Vagina (tissue), 2 donors: ENCODE results near the gene SLFN11. TPM values are rescaled to one million over a fixed set of nuclear protein-coding genes. Genes with fewer than 3 reads are reported as not detected.

Experiments used
- DNase-seq, 2 donors: peaks; one replicate each; pipeline ENCODE4 v3.0.0-alpha.2; 2017; ENCODE audit errors: extremely low spot score in 2 of 2
- H3K27ac ChIP-seq: fragments of 200-600 bp; sonication (generic); one replicate; pipeline ENCODE4 v1.5.1; 2019
- H3K27me3 ChIP-seq: fragments of 200-600 bp; sonication (generic); one replicate; pipeline ENCODE4 v1.5.1; 2019
- H3K36me3 ChIP-seq, 2 donors: fragments of 200-600 bp; sonication (generic); one replicate each; pipeline ENCODE4 v1.5.1; 2017 to 2019
- H3K4me1 ChIP-seq: fragments of 200-600 bp; sonication (generic); one replicate; pipeline ENCODE4 v1.5.1; 2019
- H3K4me3 ChIP-seq, 2 donors: fragments of 200-600 bp; sonication (generic); 1 replicate in 1 of 2; 2 replicates in 1 of 2; pipeline ENCODE4 v1.5.1; 2016 to 2019
- H3K9me3 ChIP-seq: fragments of 200-600 bp; sonication (generic); one replicate; pipeline ENCODE4 v1.5.1; 2019
- POLR2A ChIP-seq, 2 donors: fragments of 450-650 bp; IDR thresholded peaks; one replicate each; pipeline ENCODE4 v1.6.1; 2017; ENCODE audit warnings: antibody characterized with exemption in 2 of 2, mild to moderate bottlenecking in 2 of 2, moderate library complexity in 2 of 2
- POLR2AphosphoS5 ChIP-seq, 2 donors: sonication (generic); formaldehyde crosslinking; IDR thresholded peaks; one replicate each; pipeline ENCODE4 v1.9.0; 2017; ENCODE audit warnings: antibody characterized with exemption in 2 of 2, mild to moderate bottlenecking in 2 of 2, low read depth in 1 of 2; ENCODE audit not compliant: insufficient read depth in 1 of 2
- intact Hi-C: fragments of 100-400 bp; cut with DNase I; formaldehyde crosslinking; loops from one replicate; pipeline ENCODE4 v1.15.1; 2023
- total RNA-seq: library from RNA; depleted of rRNA; stranded (reverse); fragments of >200 nt; gene quantifications from one replicate; pipeline ENCODE4 v1.2.3, GENCODE V29; 2016
- TF ChIP-seq, protein P1 (sequence below), 3 experiments: fragments of 450-650 bp in 2 of 3; fragments of 200-600 bp in 1 of 3; sonication (generic) in 1 of 3; IDR thresholded peaks; one replicate each; pipeline ENCODE4 v1.5.1; 2017 to 2019; ENCODE audit warnings: antibody characterized with exemption in 3 of 3, mild to moderate bottlenecking in 2 of 3, moderate library complexity in 2 of 3

The SLFN11 gene
- total RNA-seq, 1 donor from 2014 or later: 21.1 TPM

DNA sequence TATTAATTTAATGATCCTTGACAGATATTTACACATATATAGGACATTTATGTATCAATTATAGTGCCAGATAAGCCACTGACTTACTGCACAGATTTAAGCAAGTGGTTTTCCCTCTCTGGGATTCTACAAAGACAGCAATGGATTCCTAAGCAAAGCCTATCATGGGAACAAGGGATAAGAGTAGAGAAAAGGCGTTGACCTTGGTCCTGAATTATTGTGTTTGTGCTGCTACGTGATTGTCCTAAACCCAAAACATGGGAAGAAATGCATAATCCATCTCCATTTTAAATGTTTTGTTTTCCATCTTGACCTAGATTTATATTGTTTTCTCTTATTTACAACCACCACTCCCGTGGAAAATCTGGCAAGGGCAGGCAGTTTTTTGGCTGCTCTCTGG lies 14.0 kb downstream of the SLFN11 start:
- H3K27ac ChIP-seq: no peak overlapping the region
- peaks cover 8% of the 10 kb centered on the region for H3K4me1 ChIP-seq
- H3K9me3 ChIP-seq: no peaks in the 10 kb centered on the region
- no peak for DNase-seq
- no peaks in the 10 kb centered on the region for H3K27me3 ChIP-seq
- TF ChIP-seq, protein P1, sequence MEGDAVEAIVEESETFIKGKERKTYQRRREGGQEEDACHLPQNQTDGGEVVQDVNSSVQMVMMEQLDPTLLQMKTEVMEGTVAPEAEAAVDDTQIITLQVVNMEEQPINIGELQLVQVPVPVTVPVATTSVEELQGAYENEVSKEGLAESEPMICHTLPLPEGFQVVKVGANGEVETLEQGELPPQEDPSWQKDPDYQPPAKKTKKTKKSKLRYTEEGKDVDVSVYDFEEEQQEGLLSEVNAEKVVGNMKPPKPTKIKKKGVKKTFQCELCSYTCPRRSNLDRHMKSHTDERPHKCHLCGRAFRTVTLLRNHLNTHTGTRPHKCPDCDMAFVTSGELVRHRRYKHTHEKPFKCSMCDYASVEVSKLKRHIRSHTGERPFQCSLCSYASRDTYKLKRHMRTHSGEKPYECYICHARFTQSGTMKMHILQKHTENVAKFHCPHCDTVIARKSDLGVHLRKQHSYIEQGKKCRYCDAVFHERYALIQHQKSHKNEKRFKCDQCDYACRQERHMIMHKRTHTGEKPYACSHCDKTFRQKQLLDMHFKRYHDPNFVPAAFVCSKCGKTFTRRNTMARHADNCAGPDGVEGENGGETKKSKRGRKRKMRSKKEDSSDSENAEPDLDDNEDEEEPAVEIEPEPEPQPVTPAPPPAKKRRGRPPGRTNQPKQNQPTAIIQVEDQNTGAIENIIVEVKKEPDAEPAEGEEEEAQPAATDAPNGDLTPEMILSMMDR (IDR thresholded peaks at IDR 0.05): no peak
- intact Hi-C loops: no loop called here
- H3K4me3 ChIP-seq: no peak overlapping the region
- peaks cover 0 to 31% of the 10 kb centered on the region in 2 donors for H3K36me3 ChIP-seq

DNA sequence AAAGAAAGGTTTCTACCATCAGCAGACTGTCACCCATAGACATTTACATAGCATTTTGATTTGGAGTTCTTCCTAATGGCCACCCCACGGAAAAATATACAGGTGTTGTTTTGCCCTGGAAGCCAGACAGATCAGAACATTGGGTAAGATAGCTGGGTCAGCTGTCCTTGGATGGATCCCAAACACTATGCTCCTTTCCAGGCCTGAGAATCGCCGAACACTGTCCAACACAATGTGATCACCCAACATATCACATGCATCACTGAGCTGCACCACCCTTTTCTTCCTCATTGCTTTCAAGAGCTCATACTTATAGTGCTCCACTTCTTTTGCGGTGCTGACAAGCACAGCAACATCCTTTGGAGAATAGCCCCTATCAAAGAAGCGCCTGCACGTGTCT lies 21.1 kb downstream of the SLFN11 start:
- intact Hi-C loops: no loop called here
- H3K9me3 ChIP-seq: no peaks in the 10 kb centered on the region
- H3K27ac ChIP-seq: no peak overlapping the region

DNA sequence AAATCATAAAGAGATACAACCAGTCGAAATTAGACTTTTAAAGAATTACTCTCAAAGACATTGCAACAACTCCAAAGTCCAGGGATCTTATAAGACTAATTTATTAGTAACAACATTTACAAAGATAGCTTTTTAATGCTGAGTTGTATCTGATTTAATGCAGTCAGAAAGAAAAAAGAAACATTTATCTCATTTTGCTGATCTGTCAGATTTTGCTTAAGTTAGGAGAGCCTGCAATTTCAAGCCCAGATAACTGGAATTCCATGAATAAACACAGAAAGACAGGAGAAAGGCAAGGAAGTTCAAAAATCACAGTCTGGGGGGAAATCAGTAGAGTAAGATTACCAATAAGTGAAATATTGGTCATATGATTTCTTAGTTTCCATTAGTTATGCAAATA lies 22.9 kb downstream of the SLFN11 start:
- intact Hi-C loops: no loop called here
- no peak for TF ChIP-seq POLR2AphosphoS5 (IDR thresholded peaks at IDR 0.05; ENCODE audit: insufficient read depth in 1 of 2, low read depth in 1 of 2)
- TF ChIP-seq POLR2A (IDR thresholded peaks at IDR 0.05): no peak
- TF ChIP-seq, protein P1 (IDR thresholded peaks at IDR 0.05): no peak
- H3K4me1 ChIP-seq: peaks cover 16% of the 10 kb centered on the region
- H3K4me3 ChIP-seq: no peak overlapping the region
- H3K9me3 ChIP-seq: no peaks in the 10 kb centered on the region
- no peak for DNase-seq
- H3K36me3 ChIP-seq: peaks cover 0 to 22% of the 10 kb centered on the region in 2 donors
- H3K27me3 ChIP-seq: no peaks in the 10 kb centered on the region
- H3K27ac ChIP-seq: no peak overlapping the region

More for the DNA sequence above, 21.1 kb downstream of the SLFN11 start:
- no peak overlapping the region for H3K4me3 ChIP-seq
- TF ChIP-seq POLR2AphosphoS5 (IDR thresholded peaks at IDR 0.05; ENCODE audit: insufficient read depth in 1 of 2, low read depth in 1 of 2) (no peak), POLR2A (IDR thresholded peaks at IDR 0.05) (no peak)
- TF ChIP-seq, protein P1 (IDR thresholded peaks at IDR 0.05): no peak
- DNase-seq: no peak
- H3K36me3 ChIP-seq: peaks cover 0 to 27% of the 10 kb centered on the region in 2 donors
- no peaks in the 10 kb centered on the region for H3K27me3 ChIP-seq
- no peaks in the 10 kb centered on the region for H3K4me1 ChIP-seq

DNA sequence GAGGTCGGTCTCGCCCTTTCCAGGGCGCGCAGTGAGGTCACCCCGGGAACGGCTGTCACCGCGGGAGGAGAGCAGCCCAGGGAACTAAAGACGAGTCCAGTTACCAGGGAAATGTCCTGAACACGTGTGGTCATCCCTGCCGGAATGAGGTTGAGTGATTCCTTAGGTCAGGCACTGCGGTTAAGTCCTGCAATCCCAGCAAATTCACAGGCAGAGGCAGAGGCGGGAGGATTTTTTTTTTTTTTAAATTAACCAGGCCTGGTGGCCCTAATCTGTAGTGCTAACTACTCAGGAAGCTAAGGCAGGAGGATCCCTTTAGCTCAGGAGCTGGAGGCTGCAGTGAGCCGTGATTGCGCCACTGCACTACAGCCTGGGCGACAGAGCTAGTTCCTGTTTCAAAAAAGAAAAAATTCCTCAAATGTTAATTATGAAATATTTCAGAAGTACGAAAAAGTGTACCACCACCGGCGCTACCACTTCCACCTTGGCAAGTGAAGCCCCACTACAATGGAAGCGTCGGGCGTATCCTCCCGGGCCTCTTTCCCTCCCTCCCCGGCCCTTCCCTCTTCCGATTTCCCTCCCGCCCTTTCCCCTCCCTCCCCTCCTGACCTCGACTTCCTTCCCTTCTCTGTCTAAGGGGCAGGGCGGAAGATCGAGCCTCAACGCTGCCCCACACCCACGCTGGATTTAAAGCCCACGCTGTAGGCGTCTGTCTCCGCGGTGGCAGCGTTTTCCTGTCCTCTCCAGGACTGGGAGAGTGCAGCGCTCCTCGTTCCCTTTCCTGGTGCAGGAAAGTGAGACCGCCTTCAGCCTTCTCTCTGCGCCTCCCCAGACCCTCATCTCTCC lies 27.3 kb downstream of the SLFN11 start:
- TF ChIP-seq, protein P1 (IDR thresholded peaks at IDR 0.05): peak in 1 of 3 experiments; percentile 20
- TF ChIP-seq POLR2AphosphoS5 (IDR thresholded peaks at IDR 0.05; ENCODE audit: insufficient read depth in 1 of 2, low read depth in 1 of 2): peak in 1 of 2 donors; percentile 64
- TF ChIP-seq POLR2A (IDR thresholded peaks at IDR 0.05): no peak
- DNase-seq: no peak
- intact Hi-C loops: no loop called here

DNA sequence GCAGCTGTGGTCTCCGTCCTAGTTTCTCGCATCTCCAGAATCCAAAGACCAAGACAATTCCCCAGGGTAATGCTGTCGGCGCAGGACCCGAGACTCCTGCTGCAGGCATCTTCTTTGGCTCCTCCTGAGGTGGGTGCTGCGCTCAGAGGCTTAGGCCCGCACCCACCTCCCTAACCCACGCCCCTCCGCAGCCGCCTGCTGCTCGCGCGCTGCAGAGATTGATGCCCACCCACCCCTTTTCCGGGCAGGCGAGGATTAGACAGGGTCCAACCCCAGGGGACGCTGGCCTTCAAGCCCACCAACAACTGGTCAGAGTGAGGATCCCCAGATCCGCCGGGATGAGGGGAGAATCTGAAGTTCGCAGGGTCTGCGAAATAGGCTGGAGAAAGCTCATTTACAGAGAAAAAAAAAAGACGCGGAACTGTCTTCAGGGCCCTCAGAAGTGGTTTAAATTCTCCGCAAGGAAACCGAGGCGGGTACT lies 27.9 kb downstream of the SLFN11 start:
- intact Hi-C loops: no loop called here
- Histone ChIP-seq H3K27ac (peak overlapping the region; percentile 76), H3K36me3 (no peaks in the 10 kb centered on the region), H3K4me1 (peaks cover 20% of the 10 kb centered on the region), H3K4me3 (peak overlapping the region; percentile 39 to 41), H3K27me3 (no peaks in the 10 kb centered on the region), H3K9me3 (no peaks in the 10 kb centered on the region)
- DNase-seq: no peak
- TF ChIP-seq POLR2AphosphoS5 (IDR thresholded peaks at IDR 0.05; ENCODE audit: insufficient read depth in 1 of 2, low read depth in 1 of 2): no peak
- TF ChIP-seq, protein P1 (IDR thresholded peaks at IDR 0.05): no peak
- TF ChIP-seq POLR2A (IDR thresholded peaks at IDR 0.05): no peak

More for the DNA sequence above, 27.3 kb downstream of the SLFN11 start:
- peaks cover 20% of the 10 kb centered on the region for H3K4me1 ChIP-seq
- no peaks in the 10 kb centered on the region for H3K36me3 ChIP-seq
- H3K9me3 ChIP-seq: no peaks in the 10 kb centered on the region
- peak overlapping the region; percentile 76 for H3K27ac ChIP-seq
- H3K4me3 ChIP-seq: peak overlapping the region; percentile 39 to 41
- H3K27me3 ChIP-seq: no peaks in the 10 kb centered on the region
